Body of pancreas (tissue), 4 donors: ENCODE results near the gene MRPL17. TPM values are rescaled to one million over a fixed set of nuclear protein-coding genes. Genes with fewer than 3 reads are reported as not detected.

ENCODE experiments used
- ATAC-seq: fragments of 150-250 bp; one replicate; pipeline ENCODE4 v1.9.1; 2016
- DNase-seq, 4 donors: peaks; one replicate each; pipeline ENCODE4 v3.0.0-alpha.2; 2019
- H3K27ac ChIP-seq, 4 donors: fragments of 200-600 bp; sonication (generic); 1 replicate in 3 of 4; 2 replicates in 1 of 4; pipeline versions ENCODE4 v1.5.1 to v1.6.1; 2016 to 2019; ENCODE audit warnings: mild to moderate bottlenecking in 1 of 4, mixed read lengths in 1 of 4, moderate library complexity in 1 of 4
- H3K27me3 ChIP-seq, 2 donors: fragments of 200-600 bp; sonication (generic); one replicate each; pipeline ENCODE4 v1.6.0; 2016; ENCODE audit warnings: mild to moderate bottlenecking in 1 of 2
- H3K36me3 ChIP-seq, 2 donors: fragments of 200-600 bp; sonication (generic); replicated peaks in 1 of 2; 2 replicates each; pipeline ENCODE4 v1.5.1; 2016; ENCODE audit warnings: low read depth in 2 of 2; ENCODE audit not compliant: insufficient read depth in 1 of 2
- H3K4me1 ChIP-seq: fragments of 200-600 bp; sonication (generic); one replicate; pipeline ENCODE4 v1.6.0; 2016
- H3K4me3 ChIP-seq, 2 donors: fragments of 200-600 bp; sonication (generic); 1 replicate in 1 of 2; 2 replicates in 1 of 2; pipeline ENCODE4 v1.5.1; 2016 to 2019
- H3K9me3 ChIP-seq, 3 donors: fragments of 200-600 bp; sonication (generic); 1 replicate in 2 of 3; 2 replicates in 1 of 3; pipeline ENCODE4 v1.5.1; 2016
- POLR2A ChIP-seq, 3 donors: fragments of 450-650 bp; IDR thresholded peaks; one replicate each; pipeline ENCODE4 v1.6.1; 2016; ENCODE audit warnings: antibody characterized with exemption in 3 of 3, mild to moderate bottlenecking in 2 of 3
- WGBS, 2 donors: methylation state at CpG; one replicate each; pipeline ENCODE4 v1.1.5; 2017; 5-methylcytosine and 5-hydroxymethylcytosine counted together
- intact Hi-C: fragments of 100-400 bp; cut with DNase I; formaldehyde crosslinking; loops from one replicate; pipeline ENCODE4 v1.15.1; 2023
- total RNA-seq, 2 donors: library from RNA; depleted of rRNA; stranded (reverse); fragments of >200 nt; gene quantifications; one replicate each; pipeline ENCODE4 v1.1.0, GENCODE V29; 2016
- TF ChIP-seq, protein P1 (sequence below), 7 experiments: fragments of 450-650 bp in 4 of 7; fragments of 200-600 bp in 3 of 7; sonication (generic) in 3 of 7; IDR thresholded peaks; one replicate each; pipeline ENCODE4 v1.5.1; 2016 to 2019; ENCODE audit warnings: antibody characterized with exemption in 7 of 7

MRPL17 gene
- total RNA-seq, 2 donors from 2014 or later: 19.4 to 263 TPM

DNA sequence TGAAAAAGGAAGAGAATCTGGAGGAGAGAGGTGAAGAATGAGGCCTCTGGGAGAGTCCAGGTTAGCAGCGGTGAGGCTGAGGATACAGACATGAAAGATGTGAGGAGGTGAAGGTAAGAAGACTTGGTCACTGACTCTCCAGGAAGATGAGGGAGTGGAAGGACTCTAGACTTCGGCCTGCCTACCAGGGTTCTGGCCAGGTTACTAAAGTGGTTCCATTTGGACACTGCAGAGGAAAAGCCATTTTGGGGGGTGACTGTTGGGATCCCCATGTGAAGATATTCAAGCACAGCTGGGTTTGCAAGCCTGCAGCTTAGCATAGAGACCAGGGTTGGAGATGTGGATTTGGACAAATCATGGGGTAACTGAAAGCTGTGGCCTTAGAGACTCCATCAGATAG is 35.3 kb downstream of the MRPL17 start:
- Histone ChIP-seq H3K36me3 (no peaks in the 10 kb centered on the region), H3K9me3 (no peaks in the 10 kb centered on the region), H3K27ac (peak overlapping the region in 1 of 4 donors; percentile 30), H3K27me3 (no peaks in the 10 kb centered on the region), H3K4me1 (no peaks in the 10 kb centered on the region), H3K4me3 (no peak overlapping the region)
- DNase-seq: no peak
- no peak for TF ChIP-seq POLR2A (IDR thresholded peaks at IDR 0.05)
- TF ChIP-seq, protein P1, sequence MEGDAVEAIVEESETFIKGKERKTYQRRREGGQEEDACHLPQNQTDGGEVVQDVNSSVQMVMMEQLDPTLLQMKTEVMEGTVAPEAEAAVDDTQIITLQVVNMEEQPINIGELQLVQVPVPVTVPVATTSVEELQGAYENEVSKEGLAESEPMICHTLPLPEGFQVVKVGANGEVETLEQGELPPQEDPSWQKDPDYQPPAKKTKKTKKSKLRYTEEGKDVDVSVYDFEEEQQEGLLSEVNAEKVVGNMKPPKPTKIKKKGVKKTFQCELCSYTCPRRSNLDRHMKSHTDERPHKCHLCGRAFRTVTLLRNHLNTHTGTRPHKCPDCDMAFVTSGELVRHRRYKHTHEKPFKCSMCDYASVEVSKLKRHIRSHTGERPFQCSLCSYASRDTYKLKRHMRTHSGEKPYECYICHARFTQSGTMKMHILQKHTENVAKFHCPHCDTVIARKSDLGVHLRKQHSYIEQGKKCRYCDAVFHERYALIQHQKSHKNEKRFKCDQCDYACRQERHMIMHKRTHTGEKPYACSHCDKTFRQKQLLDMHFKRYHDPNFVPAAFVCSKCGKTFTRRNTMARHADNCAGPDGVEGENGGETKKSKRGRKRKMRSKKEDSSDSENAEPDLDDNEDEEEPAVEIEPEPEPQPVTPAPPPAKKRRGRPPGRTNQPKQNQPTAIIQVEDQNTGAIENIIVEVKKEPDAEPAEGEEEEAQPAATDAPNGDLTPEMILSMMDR (IDR thresholded peaks at IDR 0.05): no peak
- 86 to 100% methylated on average over 2 of the region's 2 CpGs for WGBS, 2 donors
- intact Hi-C loops: no loop called here
- no peak for ATAC-seq

DNA sequence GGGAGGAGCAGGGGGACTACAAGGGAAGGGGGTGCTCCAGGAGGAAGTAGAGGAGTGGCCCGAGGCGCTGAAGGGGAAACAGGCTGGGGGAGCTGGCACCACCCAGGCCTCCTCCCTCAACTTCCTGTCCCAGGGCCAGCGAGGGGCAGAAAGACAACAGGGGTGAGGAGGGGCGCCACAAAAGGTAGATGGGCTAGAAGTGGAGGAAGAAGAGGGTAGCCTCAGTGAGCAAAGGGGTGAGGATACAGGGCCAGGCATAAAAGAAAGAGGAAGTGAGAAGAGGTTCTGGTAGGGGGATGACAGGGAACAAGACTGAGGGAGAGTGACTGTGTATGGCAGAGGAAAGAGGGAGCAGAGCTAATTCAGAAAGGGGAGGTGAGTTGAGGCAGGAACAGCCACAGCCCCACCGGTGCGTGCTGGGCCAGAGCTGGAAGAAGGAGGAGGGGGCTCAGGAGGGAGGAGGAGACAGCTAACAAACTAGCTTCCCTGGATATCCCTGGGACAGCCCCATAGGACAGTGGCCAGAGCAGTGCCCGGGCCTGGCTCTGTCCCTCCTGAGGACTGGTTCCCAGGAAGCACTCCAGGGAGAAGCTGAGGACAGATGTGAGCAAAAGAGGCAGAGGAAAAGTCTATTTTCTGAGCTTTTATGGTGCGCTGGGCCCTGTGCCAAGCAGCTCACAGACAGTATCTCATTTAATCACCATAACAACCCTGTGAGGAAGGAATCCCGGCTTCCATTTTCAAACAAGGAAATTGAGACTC is 36.0 kb downstream of the MRPL17 start:
- no peak overlapping the region for H3K4me3 ChIP-seq

DNA sequence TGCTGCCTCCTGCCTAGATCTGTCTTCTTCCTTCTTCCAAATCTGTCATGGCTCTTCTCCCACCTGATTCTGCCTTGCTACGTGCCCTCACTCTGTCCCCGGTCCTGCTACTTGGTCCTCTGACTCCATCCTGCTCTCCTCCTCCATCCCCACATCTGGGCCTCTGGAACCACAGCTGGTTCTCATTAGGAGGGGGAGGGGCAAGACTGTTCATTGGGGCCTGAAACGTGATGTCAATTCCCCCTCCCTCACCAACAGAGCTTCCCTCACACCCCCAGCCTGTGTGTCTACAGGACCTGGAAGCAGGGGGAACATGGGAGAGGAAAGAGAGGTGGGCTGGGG is 36.6 kb downstream of the MRPL17 start:
- H3K36me3 ChIP-seq: no peaks in the 10 kb centered on the region
- H3K27me3 ChIP-seq: no peaks in the 10 kb centered on the region
- TF ChIP-seq POLR2A (IDR thresholded peaks at IDR 0.05): no peak
- TF ChIP-seq, protein P1 (IDR thresholded peaks at IDR 0.05): no peak
- H3K4me3 ChIP-seq: no peak overlapping the region
- intact Hi-C loops: no loop called here
- WGBS, 2 donors: 55 to 63% methylated on average over 3 of the region's 3 CpGs
- no peaks in the 10 kb centered on the region for H3K4me1 ChIP-seq
- DNase-seq (no peak), ATAC-seq (peak; percentile 15)
- H3K27ac ChIP-seq: peak overlapping the region in 1 of 4 donors; percentile 30
- H3K9me3 ChIP-seq: no peaks in the 10 kb centered on the region

More for the DNA sequence above, 36.0 kb downstream of the MRPL17 start:
- TF ChIP-seq, protein P1 (IDR thresholded peaks at IDR 0.05): no peak
- TF ChIP-seq POLR2A (IDR thresholded peaks at IDR 0.05): no peak
- DNase-seq (no peak), ATAC-seq (peak; percentile 26)
- intact Hi-C loops: no loop called here
- Histone ChIP-seq H3K27ac (peak overlapping the region in 1 of 4 donors; percentile 30), H3K4me1 (no peaks in the 10 kb centered on the region), H3K36me3 (no peaks in the 10 kb centered on the region), H3K27me3 (no peaks in the 10 kb centered on the region), H3K9me3 (no peaks in the 10 kb centered on the region)
- WGBS, 2 donors: 54 to 74% methylated on average over 8 to 9 of the region's 9 CpGs

DNA sequence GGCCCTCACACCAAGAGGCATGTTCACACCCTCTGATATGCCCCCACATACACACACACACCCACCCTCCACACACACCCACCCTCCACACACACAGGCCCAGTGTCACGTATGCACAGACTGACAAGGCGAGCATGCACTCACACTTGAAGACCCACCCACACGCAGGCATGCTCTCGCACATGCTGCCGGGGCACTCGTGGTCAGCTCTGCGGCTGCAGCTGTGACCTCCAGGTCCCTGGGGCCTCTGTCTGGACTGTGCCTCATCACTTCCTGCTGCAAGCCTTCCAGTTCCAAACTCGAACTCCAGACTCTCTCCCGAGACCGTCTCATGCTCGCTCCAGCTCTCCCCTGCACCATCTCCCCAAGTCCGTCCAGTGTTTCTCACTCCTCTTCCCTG is 37.1 kb downstream of the MRPL17 start:
- intact Hi-C loops: no loop called here
- H3K27me3 ChIP-seq: no peaks in the 10 kb centered on the region
- H3K9me3 ChIP-seq: no peaks in the 10 kb centered on the region
- no peaks in the 10 kb centered on the region for H3K36me3 ChIP-seq
- ATAC-seq (peak; percentile 45), DNase-seq (peak in 1 of 4 donors; percentile 55)
- H3K4me3 ChIP-seq: no peak overlapping the region
- TF ChIP-seq, protein P1 (IDR thresholded peaks at IDR 0.05): no peak
- TF ChIP-seq POLR2A (IDR thresholded peaks at IDR 0.05): no peak
- no peaks in the 10 kb centered on the region for H3K4me1 ChIP-seq
- WGBS, 2 donors: 74 to 79% methylated on average over 10 to 12 of the region's 12 CpGs
- H3K27ac ChIP-seq: no peak overlapping the region

DNA sequence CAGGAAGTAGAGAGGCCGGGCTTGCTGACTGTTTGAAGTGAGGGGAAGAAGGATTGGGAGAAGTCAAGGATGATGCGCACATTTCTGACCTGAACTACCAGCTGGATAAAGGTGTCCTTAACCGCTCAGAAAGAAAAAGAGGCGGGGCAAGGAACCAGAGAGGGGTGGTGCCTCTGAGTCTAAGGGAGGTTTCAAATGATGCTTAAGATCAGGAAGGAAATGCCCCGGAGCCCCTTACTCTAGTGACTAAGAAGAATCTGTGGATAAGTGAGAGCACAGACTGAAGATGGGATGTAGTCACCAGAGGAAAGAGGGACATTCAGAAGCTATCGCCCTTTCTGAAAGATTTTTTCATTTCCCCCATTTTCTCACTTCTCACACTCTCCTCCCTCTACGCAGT is 40.2 kb downstream of the MRPL17 start:
- intact Hi-C loops: no loop called here
- Histone ChIP-seq H3K36me3 (no peaks in the 10 kb centered on the region), H3K9me3 (no peaks in the 10 kb centered on the region), H3K4me3 (no peak overlapping the region), H3K27ac (no peak overlapping the region), H3K27me3 (no peaks in the 10 kb centered on the region), H3K4me1 (peaks cover 10% of the 10 kb centered on the region)
- WGBS, 2 donors: 73 to 82% methylated on average over 7 of the region's 7 CpGs
- TF ChIP-seq, protein P1 (IDR thresholded peaks at IDR 0.05): no peak
- TF ChIP-seq POLR2A (IDR thresholded peaks at IDR 0.05): no peak
- DNase-seq (no peak), ATAC-seq (no peak)
